ENCODE results near the gene ELMO1.

ELMO1 gene

DNA sequence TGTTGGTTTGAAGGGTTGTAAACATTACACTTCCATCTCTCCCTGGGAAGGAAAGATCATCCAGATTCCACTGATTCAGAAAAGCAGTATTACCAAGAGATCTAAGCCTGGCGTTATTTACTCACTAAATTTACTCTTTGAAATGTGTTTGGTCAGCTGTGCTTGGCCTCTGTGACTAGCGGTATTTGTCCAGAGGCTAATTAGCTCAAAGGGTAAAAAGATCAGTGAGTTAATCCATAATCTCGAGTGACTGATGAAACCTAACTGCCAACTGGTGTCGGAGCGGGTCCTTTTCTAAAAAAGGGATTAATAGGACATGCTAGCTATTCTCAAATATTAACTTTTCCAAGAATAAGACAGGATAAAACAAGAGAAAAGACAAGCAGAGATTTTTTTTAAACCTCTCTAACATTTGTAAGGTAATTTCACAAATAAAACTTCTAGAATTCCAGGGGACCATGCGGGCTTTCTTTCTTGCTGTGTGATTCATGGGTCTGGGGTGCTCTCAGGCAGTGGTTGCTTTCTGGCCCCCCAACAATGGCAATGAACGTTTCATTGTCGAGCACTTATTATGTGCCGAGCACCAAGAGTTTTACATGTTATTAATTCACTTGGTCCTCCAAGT, 477.0 kb downstream of the ELMO1 start:
- DNase-seq (ENCODE audit: low read depth), result no peak

DNA sequence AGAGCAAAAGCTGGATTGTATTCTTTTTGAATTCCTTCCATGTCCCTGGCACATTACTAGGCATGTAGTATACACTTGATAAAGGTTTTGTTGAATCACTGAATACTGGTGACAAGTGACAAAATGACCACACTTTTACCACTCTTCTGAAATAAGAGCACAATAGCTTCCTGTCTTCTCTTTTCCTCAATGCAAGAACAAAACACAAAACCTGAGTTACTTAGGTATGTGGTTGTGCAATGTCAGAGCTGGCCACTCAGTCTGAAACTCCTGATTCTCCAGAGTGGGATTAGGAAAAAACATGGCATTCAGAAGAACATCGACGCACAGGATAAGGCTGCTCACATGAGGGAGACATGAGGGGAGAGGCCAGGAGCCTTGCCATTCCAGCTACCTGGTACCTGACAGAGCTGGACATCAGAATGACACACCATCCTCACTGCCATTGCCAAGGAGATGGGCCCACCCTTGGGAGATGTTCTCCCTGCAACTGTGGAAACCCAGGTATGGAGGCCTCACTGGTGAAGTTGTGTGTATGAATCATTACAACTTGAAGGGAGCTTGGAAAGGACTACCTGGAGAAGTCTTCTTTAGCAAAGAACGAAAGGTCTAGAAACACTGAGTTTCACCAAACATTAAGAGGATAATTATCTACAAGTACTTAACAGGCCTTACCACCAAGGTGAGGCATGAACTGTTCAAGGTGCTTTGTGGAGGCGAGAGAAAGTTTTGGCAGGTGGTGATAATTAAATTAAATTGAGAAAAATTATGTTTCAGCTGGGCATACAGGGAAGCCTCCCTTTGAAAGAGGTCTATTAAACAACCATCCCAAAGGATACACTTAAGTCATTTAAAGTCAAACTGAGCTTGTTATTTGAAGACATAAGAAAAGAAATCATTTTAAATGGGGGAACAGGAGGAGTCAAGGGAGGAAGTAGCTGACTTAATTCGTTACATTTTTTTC, 477.8 kb downstream of the ELMO1 start:
- no peak for DNase-seq (ENCODE audit: low read depth)

DNA sequence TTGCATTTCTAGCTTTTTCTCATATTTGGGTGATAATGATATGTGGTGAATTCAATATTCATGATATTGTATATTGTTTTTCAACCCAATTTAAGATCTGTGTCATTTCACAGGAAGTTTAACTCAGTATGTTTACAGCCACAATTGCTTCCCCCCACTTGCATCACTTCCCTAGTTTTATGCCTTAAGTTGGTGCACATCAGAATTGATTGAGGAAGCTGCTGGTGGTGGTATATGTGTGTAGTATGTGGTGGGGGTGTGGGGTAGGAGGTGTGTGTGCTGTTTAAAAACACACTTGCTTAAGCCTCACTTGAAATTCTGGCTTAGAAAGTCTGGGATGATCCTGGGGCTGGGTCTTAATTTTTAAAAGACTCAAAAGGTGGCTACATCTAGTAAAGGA, 479.3 kb downstream of the ELMO1 start:
- DNase-seq (ENCODE audit: low read depth), result no peak

DNA sequence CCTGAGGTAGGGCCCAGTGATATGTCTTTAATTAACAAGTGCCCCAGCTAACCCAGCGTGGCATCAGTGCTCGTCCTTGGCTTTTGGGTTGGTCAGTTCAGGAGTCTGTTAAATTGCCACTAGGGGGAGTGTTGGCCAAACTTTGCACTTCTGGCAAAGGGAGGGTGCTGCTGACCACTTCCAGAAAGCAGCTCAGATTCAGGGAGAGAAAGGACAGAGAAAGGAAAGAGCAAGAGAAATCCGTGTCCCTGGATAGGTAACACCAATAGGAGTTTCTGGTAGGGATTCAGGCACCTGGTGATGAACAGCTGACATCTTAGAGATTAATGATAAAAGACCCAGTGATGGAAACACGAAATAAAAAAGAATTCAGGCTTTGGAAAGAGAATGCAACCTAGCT, 481.3 kb downstream of the ELMO1 start:
- DNase-seq (ENCODE audit: low read depth), result no peak

DNA sequence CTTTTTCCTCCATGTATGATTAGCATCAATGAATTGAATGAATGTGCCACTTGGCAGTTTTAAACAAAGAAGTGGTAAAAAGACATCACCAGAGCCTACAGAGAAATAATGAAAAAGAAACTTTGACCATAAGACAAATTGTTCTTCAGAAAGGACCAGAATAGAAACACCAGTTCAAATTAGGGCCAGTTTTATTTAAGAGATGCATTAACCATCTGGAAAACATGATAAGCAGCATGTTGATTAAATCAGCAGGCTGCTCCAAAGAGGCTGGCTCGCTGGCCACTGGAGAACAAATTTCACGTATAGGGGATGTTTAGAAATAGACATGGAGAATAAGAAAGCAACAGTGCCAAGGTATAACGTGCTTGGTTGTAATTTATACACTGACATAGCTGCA, 482.0 kb downstream of the ELMO1 start:
- DNase-seq (ENCODE audit: low read depth), result no peak

DNA sequence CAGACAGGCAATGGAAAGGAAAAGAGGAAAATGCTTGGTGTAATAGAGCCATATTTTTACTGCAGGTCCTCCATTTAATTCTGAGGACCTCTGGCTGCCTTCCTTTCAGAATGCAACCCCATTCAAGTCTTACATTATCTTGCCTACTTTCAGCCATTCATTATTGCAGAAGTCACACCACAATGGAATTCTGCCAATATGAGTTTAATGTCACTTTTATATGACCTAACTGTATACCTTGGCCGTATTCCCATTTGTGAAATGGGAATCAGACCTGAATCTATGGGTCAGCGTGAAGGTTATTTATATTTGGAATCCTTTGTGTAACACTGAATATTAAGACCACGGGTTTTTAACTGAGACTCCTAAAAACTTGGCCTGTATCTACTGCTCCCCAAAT, 482.6 kb downstream of the ELMO1 start:
- DNase-seq (ENCODE audit: low read depth), result no peak

DNA sequence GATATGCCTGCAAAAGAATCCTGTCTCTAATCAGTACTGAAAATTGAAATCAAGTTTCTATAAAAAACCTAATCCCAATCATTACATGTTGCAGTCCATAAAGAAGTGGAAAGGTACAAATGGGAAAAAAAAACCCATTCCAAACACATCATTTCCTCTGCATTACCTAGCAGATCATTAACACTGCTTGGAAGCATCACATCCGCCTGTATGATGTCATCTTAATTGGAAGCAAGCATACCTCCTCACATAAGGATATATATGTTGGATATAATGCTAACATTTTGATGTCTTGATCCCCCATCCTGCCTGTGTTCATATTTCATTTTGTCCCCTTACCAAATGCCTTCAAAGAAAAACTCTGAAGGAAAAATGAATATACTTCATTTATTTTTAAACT, 483.0 kb downstream of the ELMO1 start:
- no peak for DNase-seq (ENCODE audit: low read depth)

DNA sequence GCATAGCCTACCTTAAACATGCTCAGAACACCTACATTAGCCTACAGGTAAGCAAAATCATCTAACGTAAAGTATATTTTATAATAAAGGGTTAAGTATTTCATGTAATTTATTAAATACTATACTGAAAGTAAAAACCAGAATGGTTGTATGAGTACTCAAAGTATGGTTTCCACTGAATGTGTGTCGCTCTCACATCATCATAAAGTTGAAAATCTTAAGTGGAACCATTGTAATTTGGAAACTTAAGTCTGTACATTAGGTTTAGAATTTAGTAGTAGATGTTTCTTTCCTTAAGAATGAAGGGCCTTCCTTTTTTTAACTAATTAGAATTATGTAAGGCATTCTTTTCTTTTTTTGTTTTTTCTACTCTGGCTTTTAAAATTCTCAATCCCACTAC, 484.4 kb downstream of the ELMO1 start:
- DNase-seq (ENCODE audit: low read depth), result no peak

DNA sequence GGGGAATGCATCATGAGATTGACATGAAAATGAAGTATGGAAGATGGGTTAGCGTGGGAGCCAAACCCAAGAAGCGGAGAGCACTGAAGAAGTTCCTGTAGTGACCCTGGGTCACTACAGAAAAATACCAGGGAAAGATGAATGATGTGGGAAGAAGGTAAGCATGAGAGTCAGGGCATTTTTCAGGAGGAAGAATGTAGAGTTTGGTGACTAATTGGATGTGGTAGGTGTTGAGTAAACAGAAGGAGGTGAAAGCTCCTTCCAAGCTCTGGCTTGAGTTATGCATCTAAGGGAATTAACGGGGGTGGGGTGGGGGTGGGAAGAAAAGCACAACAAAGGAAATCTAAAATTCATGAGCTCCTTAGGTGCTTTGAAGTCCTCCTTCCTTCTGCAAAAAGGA, 486.3 kb downstream of the ELMO1 start:
- DNase-seq (ENCODE audit: low read depth), result no peak

DNA sequence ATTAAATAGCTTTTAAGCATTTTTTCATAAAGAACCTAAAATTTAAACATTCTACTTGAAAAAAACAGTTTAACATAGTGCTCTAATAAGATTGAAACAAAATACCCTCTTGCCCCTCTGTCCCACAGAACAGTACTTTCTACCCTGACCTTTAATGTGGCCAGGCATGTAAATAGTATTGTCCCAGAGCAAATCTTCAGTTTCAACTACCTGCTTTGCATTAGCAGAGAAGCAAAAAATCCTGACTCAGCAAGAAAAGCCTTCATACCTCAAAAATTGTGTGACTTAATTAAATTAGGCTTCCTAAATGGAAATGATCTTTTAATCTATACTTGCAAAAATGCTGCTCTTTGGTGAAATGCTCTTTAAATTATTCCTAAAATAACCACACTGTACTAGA, 487.0 kb downstream of the ELMO1 start:
- no peak for DNase-seq (ENCODE audit: low read depth)

DNA sequence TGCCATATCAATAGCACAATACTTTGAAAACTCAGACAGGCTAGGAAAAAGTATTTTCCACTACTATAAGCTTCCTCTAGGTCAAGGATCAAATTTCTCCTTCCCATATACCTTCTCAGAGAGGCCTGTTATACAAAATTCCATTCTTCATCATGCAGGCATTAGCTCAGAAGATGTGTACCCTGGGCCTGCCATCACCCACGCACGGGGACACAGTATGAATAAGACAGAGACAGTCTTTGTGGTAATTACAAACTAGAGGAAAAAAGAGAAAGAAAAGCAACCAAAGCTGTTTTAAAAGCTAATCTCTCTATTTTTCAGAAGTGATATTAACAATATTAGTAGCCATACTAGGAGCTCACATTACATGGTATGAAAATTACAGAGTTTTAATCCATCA, 487.6 kb downstream of the ELMO1 start:
- no peak for DNase-seq (ENCODE audit: low read depth)

DNA sequence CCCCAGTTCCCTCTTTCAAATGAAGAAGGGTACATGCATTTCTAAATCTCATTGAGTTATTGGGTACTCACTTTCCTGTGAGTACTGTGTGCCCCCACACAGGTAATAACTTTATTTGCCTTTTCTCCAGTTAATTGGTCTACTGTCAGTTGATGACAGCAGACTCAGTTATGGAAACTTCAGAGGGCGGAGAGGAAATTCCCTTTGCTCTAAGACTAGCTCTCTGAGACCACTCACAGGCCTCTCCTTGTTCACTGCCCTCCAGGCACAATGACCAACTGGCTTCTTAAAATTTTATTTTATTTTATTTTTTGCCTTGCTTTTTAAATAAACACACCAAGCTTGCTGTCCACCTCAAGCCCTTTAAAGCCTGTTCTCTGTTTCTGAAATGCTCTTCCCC, 488.6 kb downstream of the ELMO1 start:
- no peak for DNase-seq (ENCODE audit: low read depth)

DNA sequence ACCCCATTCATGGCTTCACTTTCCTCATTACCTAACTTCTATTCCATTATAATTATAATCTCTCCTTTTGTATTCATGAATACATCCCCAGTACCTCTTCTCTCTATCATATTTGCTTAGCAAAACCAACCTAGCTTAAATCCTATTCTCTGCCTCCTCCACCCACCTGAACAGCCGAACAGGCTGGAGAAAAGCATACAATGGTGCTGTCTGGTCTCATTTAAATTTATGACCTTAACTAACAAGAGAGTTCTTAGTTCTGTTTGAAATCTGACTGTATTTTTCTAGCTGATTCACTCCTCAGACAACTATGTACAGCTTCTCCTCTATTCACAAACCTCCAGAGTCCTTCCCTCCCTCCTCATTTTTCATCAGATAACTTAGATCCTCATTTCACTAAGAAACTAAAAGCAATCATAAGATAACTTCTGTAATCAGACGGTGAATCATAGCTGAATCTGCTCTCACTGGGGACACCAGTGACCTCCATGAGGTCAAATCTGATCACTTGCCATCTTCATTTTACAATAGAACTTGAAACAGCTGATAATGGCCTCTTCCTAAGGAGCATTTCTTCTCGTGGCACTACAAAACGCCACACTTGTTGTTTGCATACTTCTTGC, 490.4 kb downstream of the ELMO1 start:
- no peak for DNase-seq (ENCODE audit: low read depth)

DNA sequence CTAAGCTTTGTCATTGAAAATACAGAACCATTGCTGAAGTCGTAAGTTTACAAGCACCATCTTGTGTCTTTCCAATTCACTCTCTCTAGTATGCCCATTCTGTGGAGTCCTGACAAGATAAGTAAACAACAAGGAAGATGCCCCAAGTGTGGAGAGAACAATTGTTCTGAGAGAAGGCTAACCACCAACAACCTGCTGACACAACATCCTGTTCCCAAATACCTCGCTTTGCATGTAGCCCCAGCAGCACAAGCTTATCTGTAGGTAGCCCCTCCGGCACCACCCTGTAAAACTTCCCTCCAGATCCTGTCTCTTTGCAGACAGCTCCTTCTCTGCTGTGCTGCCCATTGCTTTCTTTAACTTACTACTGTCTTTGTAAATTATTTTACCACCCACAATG, 491.0 kb downstream of the ELMO1 start:
- no peak for DNase-seq (ENCODE audit: low read depth)

DNA sequence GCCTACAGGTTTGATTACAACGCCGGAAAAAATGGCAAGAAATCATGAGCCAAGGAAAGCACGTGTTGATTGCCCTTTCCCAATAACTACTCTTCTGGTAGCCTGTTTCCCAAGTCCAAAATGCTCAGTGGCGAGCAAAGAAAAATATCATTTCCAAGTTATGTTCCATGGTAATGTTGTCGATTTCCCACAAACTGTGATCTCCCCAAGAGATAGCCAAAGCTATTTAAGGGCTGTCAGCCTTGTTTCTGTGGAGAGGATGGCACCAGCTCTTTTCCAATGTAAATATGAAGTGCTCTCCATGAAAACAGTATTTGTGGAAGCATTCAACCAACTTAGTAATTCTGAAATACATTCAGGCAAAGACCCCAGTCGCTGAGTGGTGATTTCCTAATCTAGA, 491.9 kb downstream of the ELMO1 start:
- DNase-seq (ENCODE audit: low read depth), result no peak

DNA sequence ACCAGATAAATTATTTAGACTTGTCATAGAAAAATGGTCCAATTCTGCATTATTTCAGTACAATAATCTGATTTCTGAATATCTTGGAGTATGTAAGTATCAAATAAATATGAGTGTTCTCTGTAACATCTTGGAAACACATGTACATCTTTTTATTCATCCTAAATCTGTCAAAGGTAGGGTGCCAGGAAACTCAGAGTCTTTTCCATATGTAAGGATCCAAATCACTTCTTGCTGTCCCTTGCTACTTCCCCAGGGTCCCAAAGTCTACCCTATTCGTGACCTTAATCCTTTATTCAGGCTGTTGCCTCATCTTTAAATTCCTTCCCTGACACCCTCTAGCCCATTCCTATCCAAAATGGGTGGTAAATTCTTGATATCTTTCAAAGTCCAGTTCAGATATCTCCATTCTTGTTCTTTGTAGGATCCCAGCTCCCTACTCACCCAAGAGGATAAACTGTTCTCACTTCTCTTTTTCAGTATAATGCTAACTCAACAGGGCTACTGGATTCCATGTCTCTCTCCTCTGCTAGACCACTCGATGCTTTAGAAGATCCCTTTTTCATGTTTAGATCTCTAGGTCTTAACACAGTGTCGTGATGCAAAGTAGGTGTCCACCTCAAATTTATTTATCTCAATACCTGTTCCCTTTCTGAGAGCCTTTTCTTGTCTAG, 493.1 kb downstream of the ELMO1 start:
- no peak for DNase-seq (ENCODE audit: low read depth)

DNA sequence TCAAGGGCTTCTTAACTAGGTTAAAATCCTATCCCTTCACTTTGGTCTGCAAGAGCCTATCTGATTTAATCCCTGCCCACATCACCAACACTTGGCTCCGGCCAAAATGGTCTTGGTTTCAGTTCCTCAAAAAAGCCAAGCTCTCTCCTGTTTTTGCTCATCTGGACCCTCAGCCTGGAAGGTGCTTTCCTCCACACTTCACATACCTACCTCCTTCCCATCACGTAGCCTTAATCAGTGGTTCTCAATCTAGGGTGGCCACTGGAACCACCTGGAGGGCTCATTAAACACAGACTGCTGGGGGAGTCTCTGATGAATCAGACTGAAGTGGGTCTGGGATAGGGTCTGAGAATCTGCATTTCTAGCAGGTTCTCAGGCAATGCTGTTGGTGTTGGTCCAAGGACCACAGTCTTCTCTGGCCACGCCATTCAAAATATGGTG, 497.4 kb downstream of the ELMO1 start:
- DNase-seq (ENCODE audit: low read depth), result no peak

DNA sequence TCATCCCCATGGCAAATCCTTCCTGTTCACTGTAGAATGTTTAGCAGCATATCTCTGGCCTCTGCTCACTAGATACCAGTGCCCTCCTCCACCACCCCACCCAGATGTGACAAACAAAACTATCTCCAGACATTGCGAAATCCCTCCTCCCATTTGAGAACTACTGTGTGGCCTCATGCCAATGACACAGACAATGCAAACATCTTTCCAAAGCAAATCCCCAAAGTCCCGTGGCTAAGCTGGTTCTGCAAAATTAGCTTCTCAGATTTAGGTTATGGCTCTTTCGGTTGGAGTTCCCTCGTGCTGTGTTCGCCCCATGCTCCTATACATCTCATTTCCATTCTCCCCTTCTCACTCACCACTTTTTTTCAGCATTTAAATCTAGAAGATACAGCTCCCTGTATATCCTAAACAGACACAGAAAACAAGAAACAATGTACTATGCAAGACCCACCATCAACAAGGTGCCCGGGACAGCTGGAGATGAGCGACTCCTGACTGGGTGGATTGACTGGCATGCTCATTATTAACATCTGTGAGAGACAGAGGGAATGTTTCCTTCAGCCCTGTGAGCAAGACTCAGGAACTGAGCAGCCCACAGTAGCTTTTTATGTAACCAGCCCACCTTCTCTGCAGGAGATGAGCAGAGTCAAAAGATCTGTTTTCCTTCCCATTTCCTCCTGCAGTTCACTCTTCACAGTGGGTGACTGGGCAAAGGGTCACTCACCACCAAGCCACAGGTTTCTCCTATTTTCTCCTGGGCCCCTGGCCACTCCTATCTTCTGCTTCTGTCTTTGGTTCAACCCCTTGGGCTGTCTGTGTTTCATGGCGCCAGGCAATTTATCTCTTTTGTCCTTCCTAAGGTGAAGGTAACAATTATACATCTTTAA, 498.7 kb downstream of the ELMO1 start:
- no peak for DNase-seq (ENCODE audit: low read depth)

DNA sequence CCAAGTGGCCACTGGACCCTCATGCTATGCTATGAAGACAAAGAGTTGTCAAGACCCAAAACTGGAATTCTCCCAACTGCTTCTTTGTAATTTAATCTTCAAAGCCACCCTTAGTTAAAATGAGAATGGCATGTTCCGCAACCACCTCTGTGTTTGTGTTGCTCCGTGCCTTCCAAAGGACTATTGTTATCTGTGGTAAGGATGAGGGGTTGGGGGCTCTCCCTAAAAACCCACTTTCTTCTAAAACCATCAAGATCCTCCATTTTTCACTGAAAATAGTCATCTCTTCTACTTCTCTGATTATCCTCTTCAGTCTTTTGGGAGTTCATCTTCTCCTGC, 502.3 kb downstream of the ELMO1 start:
- no peak for DNase-seq (ENCODE audit: low read depth)

DNA sequence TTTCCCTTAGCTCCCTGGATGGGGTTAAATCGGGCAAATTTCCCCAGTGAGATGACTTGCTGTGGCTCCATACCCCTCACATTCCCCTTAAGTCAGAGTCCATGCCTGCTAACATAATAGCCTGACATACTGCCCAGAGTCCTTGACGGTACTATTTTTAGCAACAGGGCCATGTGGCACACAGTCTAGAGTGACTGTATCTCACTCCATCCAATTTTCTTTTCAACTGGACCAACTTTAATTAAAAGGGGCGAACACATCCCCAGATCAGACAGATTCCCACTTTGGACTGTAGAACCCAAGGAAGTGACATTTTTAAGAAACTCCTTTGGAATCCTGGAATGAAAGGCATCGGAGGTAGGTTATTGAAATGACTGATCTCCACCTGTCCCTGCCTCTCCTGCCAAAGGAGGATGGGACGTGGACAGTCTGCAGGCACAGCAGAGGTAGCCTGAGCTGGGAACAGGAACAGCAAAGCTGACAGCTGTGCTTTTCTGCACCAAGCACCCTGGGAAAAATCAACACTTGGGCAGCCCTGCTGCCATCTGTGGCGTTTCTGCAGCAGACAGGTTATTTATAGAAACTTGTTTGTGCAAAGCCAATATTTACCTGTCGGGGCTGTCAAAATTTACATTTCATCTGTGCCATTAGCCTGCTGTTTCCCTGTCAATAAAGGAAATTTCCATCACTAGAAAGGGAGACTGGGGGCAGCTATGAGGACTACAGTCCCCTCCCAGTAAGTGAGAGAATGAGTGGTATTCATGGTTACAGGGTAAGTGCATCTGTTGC, 502.9 kb downstream of the ELMO1 start:
- no peak for DNase-seq (ENCODE audit: low read depth)

DNA sequence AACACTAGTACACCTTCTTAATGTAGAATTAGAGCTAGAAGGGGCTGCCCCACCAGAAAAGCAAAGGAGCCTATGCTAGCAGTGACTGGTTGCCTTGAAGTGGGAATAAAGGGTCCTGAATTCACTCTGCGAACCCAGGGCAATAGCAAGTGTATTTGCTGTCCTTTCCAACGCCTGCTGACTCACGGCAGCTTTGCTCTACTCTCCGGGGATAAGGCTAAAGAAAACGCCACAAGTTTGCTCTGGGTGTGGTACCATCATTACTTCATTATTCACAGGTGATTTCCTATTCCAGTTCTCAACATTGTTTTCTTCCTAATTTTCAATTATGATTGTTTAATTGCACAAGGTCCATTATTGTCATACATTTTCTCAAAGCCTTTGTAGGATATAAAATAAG, 503.8 kb downstream of the ELMO1 start:
- DNase-seq (ENCODE audit: low read depth), result no peak

All from stimulated activated CD8-positive, alpha-beta memory T cell treated with anti-CD3 and anti-CD28 coated beads, Interleukin-12 subunit alpha, Interleukin-12 subunit beta, amount 100 ng/mL, for 1 hour (primary cell).